NCI-H2196 (cell line): ENCODE results near the gene CAPN12.

Experiments used
- DNase-seq: peaks from one replicate; lab custom pipeline; 2025; ENCODE audit not compliant: unreplicated experiment; lab: John Stamatoyannopoulos, UW

The CAPN12 gene

GRCh38 chr19:38727306-38727867, 16.9 kb downstream of the CAPN12 start:
- DNase-seq = no peak

DNA sequence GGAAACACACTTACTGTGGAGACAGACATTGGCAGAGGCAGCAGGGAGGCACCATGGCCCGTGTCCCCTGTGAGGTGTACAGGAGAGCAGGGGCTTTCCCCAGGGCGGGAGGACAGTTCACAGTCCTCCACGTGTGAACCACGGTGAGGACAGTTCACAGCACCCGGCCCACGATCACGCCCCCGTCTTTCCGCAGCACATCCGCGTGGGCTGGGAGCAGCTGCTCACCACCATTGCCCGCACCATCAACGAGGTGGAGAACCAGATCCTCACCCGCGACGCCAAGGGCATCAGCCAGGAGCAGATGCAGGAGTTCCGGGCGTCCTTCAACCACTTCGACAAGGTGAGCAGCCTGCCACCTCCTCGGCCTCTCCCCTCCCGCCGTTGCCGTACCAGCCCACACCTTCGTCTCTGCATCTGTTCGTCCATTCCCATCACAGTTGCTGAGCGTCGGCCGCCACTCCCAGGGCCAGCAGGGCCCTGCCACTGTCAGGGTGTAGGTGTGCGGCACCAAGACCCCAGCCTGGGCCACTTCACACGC, 17.4 kb downstream of the CAPN12 start:
- no peak for DNase-seq

DNA sequence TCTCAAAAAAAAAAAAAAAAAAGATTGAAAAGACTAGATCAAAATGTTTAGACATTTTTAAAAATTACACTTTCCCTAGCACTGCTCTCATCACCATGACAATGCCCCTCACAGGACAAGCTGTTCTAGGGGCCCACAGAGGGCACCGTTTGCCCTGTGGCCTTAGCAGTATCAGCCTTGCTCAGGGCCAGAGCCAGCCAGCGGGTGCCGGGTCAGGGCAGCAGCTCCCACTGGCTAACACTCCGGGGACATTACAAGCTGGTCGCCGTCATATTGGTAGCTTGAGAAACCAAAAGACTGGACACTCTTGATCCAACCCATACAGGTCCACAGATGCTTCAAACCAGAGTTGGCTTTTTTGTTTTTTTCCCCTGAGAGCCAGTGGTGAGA, 18.0 kb downstream of the CAPN12 start:
- no peak for DNase-seq

DNA sequence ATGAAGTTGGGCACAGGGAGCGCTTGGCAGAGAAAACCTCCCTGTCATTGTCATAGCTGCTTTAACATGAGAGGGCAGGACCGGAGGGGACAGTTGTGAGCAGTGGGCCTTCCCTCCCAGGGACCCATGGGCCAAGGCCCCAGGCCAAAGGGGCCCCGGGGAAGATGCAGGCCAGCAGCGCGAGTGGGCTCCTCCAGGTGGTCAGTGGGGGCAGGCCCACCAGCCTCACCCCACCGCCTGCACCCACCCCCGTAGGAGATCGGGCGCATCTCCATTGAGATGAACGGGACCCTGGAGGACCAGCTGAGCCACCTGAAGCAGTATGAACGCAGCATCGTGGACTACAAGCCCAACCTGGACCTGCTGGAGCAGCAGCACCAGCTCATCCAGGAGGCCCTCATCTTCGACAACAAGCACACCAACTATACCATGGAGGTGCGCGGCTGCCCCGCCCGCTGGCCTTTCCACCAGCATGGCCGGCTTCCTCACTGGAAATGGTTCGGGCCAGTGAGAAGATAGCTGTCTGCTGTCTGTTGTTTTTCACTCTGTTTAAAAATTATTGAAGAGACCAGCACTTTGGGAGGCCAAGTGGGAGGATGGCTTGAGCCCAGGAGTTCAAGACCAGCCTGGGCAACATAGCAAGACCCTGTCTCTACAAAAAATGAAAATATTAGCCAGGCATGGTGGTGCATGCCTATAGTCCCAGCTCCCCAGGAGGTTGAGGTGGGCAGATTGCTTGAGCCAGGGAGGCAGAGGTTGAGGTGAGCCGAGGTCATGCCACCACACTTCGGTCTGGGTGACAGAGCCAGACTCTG, 18.6 kb downstream of the CAPN12 start:
- no peak for DNase-seq

GRCh38 chr19:38723990-38724854, 20.1 kb downstream of the CAPN12 start:
- no peak for DNase-seq

DNA sequence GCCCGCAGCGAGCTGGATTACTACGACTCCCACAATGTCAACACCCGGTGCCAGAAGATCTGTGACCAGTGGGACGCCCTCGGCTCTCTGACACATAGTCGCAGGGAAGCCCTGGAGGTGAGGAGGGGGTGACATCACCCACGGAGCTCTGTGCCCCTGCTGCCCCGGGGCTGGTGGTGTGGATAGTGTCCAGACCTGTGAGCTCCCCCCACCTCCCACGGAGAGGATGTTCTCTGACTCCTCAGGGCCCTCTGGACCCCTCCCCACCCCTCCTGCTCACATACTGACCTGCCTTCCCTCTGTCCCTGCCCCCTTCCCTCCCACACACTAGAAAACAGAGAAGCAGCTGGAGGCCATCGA, 20.7 kb downstream of the CAPN12 start:
- DNase-seq = no peak

- no peak for DNase-seq
Observed at GRCh38 chr19:38722947-38723605, 21.2 kb downstream of the CAPN12 start.

- DNase-seq = no peak
Observed at GRCh38 chr19:38721979-38722773, 22.1 kb downstream of the CAPN12 start.

- no peak for DNase-seq
Observed at GRCh38 chr19:38721496-38721895, 22.8 kb downstream of the CAPN12 start.

DNA sequence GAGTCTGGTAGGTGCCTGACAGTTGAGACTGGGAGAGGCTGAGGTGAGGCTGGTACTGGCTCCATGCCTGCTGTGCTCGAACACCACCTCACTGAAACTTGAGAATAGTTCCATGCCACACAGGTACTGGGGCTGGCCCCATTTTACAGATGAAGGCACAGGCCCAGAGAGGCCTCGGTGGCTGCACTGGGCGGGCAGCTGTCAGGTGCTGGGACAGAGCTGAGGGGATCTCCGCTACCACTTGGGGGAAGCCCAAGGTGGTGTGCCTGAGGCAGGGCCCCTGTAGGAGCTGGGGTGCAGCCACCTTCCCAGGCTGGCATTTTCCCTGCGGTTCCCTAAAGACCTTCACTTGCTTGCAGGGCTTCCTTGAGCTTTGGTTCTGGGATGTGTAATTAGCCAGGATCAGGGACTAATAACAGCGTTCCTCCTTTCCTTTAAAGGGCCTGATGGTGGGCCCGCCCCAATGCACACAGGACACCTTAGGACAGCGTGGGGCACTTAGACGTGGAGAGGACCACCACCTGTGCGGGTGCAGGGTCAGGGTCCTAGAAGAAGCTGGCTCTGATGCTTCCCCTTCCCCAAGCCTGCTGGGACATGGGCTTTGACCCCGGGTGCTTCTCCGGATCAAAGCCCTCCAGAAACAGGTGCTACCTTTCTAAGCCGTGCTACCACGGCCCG, 23.6 kb downstream of the CAPN12 start:
- no peak for DNase-seq

DNA sequence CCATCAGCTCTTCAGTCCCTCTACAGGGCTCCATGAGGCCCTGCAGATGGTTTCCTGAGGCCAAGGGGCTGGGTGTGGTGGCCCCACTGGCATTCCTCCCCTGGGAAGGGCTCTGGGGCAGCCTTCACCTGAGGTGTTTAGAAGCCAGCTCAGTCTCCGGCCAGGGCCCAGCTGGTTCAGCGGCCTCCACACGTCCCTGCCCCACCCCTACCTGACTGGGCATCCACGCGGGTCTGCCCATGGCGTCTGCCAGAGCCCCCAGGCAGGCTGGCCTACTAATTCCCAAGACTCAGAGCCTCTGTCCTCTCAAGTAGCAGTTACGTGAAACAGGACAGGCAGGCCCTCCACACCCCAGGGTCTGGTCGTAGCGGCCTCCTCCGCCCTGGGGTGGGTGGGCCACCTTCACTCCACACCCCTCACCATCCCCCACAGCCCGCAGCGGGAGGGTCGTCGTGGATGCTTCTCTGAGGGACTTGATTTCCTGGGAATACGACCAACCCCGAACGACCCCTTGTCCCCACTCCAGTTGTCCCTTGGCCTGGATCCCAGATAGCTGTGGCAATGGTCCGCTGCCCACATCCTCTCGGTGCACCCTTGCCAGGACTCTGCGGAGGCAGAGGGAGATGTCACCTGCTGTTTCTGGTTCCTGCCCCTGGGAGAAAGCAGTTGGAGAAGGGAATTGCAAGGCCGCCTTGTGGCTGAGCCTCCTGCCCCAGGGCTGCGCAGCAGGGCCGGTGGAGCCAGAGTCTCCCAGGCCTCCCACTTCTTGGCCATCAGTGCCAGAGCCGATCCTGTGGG, 24.3 kb downstream of the CAPN12 start:
- peak; percentile 30 for DNase-seq

GRCh38 chr19:38718747-38719543, 25.3 kb downstream of the CAPN12 start:
- peak; percentile 30 for DNase-seq

GRCh38 chr19:38717855-38718254, 26.4 kb downstream of the CAPN12 start:
- no peak for DNase-seq

DNA sequence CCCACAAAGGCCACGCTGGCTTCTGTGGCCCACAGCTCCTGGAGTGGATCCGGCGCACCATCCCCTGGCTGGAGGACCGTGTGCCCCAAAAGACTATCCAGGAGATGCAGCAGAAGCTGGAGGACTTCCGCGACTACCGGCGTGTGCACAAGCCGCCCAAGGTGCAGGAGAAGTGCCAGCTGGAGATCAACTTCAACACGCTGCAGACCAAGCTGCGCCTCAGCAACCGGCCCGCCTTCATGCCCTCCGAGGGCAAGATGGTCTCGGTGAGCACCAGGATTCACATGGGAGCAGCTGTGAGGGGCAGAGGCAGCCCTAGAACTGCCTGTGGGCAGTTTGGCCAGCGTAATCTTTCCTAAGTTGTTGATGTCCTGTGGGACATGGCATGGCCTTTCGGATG, 27.2 kb downstream of the CAPN12 start:
- DNase-seq = no peak

- no peak for DNase-seq
Observed at GRCh38 chr19:38715555-38715954, 28.7 kb downstream of the CAPN12 start.

DNA sequence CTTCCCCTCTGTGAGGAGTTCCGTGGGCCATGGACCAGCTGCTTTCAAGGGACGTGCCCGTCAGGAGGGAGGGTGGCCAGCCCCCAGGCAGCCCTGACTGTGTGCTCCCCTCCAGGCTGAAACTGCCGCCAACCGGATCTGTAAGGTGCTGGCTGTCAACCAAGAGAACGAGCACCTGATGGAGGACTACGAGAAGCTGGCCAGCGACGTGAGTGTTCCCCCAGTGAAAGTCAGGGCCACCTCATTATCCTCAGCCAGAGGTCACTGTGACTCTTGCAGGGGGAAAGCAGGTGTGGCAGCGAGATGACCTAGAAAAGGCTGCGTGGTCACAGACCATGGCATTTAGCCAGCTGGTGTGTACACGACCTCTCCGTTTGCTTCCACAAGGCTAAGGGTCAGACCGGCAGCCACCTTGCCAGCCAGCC, 29.9 kb downstream of the CAPN12 start:
- peak; percentile 26 for DNase-seq

GRCh38 chr19:38713865-38714264, 30.4 kb downstream of the CAPN12 start:
- DNase-seq = no peak

- DNase-seq = peak; percentile 71
Observed at GRCh38 chr19:38713227-38713649, 31.0 kb downstream of the CAPN12 start.
